GM12801 (cell line): Measurements from ENCODE around the gene TTLL1.

Experiments
- TF ChIP-seq, protein P1 (sequence below): IDR thresholded peaks from one replicate; pipeline ENCODE4 v1.5.1; 2011; ENCODE audit warnings: control low read depth; ENCODE audit not compliant: insufficient read length; ENCODE audit errors: extremely low read depth

TTLL1 gene

GRCh38 chr22:43088984-43089717 is at the start of gene TTLL1:
Gene TTLL1, minus strand, starts transcription at chr22:43089391. Its CDS starts 13,805 bp downstream, at chr22:43075586.
- TF ChIP-seq, protein P1, sequence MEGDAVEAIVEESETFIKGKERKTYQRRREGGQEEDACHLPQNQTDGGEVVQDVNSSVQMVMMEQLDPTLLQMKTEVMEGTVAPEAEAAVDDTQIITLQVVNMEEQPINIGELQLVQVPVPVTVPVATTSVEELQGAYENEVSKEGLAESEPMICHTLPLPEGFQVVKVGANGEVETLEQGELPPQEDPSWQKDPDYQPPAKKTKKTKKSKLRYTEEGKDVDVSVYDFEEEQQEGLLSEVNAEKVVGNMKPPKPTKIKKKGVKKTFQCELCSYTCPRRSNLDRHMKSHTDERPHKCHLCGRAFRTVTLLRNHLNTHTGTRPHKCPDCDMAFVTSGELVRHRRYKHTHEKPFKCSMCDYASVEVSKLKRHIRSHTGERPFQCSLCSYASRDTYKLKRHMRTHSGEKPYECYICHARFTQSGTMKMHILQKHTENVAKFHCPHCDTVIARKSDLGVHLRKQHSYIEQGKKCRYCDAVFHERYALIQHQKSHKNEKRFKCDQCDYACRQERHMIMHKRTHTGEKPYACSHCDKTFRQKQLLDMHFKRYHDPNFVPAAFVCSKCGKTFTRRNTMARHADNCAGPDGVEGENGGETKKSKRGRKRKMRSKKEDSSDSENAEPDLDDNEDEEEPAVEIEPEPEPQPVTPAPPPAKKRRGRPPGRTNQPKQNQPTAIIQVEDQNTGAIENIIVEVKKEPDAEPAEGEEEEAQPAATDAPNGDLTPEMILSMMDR = no peak

GRCh38 chr22:43136801-43137200 is 47.6 kb upstream of the TTLL1 start:
- TF ChIP-seq, protein P1 = no peak

DNA sequence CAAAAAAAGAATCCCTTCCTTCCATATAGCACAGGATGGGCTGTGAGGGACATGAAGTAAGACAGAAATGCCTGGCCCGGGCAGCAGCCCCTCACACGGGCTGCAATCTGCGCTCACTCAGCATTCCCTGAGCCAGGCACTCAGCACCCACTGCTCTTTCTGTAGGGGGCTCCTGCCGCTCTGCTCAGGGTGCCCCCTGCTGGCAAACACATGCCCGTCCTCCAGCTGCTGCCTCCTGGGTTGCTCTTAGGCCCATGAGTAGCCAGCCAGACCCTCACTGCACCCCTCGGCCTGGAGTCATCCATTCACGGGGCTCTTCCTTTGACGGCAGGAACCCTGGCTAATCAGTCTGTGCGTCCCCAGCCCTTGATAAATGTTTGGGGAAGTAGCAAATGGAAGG is 47.1 kb upstream of the TTLL1 start:
- TF ChIP-seq, protein P1 = no peak

DNA sequence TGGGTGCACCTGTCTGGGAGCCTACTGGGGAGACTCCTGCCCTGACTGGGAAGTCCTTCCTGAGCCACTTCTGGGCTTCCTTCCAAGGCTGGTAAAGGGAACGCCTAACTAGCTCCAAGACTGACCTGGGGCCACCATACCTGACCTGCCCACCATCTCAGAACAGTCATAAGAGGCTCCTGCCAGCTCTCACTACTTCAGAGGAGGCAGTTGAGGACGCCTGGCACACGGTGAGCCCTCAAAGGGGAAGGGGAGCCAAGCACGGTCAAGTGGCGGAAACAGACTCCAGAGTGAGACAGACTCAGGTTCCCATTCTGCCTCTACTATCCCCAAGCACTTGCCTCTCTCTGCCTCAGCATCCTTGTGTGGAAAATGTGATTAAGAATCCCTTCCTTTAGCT is 46.4 kb upstream of the TTLL1 start:
- TF ChIP-seq, protein P1 = no peak

DNA sequence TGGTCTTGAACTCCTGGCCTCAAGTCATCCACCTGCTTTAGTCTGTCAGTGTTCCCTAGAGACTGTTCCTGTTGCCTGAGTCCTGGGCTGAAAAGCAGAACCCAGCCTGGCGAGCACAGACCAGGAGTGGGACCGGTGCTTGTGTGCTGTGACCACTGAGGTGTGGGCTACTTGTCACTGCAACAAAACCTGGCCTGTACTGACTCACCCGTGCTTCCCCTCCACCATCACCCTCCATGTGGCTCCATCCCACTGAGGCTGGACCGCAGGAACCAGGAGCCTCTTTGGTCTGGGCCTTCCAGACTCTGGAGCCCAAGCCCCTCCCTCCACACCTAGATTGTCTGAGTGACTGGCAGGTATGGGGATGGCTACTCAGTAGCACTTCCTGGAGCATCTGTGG is 45.4 kb upstream of the TTLL1 start:
- TF ChIP-seq, protein P1 = no peak

DNA sequence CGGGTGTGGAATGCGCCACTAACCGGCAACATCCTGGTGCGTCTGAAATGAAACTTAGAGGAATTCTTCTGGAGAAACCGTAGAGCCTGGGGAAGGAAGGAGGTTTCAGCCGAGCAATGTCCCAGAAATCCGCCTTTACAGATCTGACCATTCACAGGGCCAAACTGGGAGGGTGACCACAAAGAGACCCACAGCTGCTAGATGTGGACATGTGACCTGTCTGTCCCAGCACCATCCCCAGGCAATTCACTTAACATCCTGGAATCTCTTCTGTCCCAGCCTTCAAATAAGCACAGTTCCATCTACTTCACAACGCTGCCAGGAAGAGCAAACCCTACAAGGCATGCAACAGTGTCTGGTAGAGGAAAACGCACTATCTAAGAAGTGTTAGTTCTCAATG is 44.2 kb upstream of the TTLL1 start:
- TF ChIP-seq, protein P1 = no peak

GRCh38 chr22:43131773-43132501 is 42.7 kb upstream of the TTLL1 start:
- TF ChIP-seq, protein P1 = no peak
